ENCODE data around the gene CC2D1A.

DNA sequence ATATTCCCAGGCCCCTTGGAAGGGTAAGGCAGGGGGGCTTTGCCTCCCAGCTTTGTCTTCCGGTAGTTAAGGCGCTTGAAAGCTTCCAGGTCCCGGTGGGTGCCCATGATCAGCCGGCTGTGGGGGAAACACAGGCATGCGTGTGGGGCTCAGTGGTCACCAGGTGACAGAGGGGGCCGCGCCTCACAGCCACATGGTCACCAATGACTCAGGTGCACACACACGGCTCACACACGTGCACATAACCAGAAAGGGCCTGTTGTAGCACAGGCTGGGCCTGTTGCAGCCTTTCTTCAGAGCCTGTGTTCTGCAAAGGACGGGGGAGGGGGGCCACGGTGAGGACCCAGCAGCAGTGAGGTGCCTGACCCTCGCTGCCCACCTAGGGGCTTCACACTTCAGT, 23.2 kb upstream of the CC2D1A start:
- TF ChIP-seq ZNF274 (IDR thresholded peaks at IDR 0.05; ENCODE audit: low read depth, low read length) (no peak), YY1 (IDR thresholded peaks at IDR 0.05; ENCODE audit: insufficient read depth, insufficient read length) (no peak)

Data from NT2/D1 (cell line).